GM18517 (cell line): ENCODE measurements around the gene CDC42EP4.

Source experiments
- ATAC-seq: cut with Tn5 transposase; IDR thresholded peaks from one replicate; pipeline ENCODE4 v1.9.1; 2021; ENCODE audit warnings: mild to moderate bottlenecking, moderate library complexity; ENCODE audit not compliant: unreplicated experiment

The CDC42EP4 gene, protein sequence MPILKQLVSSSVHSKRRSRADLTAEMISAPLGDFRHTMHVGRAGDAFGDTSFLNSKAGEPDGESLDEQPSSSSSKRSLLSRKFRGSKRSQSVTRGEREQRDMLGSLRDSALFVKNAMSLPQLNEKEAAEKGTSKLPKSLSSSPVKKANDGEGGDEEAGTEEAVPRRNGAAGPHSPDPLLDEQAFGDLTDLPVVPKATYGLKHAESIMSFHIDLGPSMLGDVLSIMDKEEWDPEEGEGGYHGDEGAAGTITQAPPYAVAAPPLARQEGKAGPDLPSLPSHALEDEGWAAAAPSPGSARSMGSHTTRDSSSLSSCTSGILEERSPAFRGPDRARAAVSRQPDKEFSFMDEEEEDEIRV

GRCh38 chr17:73311781-73312641, at the start of gene CDC42EP4:
Gene CDC42EP4, minus strand, starts transcription at chr17:73312001. Its CDS starts 25,501 bp downstream, at chr17:73286500.
- peak; percentile 78 for ATAC-seq

DNA sequence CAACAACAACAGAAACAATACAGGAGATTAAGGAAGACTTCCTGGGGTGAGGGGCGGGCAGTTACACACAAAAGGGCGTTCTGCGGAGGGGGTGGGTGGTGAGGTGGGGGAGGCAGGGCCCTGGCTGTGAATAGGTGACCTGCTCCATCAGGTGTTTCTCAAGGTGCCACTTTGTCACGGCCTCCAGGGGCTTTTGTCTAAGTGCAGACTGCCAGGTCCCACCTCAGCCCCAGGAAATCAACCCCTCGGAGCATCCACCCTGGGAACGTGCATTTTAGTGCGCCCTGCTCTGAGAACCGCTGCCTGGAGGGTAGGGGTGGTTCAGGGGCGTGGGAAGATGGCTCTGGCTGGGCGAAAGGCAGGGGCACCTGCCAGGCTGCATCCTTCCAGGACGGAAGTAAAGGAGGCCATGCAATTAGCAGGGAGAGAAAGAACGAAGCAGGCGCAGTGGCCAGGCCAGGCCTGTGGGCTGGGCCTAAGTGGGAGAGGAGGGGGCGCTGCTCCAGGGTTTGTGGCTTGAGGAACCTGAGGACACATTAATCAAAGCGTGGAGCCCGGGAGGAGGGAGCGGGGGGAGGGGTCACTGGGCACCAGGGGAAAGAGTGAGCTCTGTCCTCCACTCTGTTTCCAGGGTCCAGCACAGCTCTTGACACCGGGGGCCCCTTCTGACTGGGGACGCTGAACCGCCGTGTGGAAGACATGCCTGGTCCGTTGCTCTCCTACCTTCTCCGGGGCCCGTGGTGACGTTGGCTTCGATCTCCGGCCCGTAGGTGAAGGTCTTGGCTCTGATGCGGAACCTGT, 49.4 kb upstream of the CDC42EP4 start:
- no peak for ATAC-seq

- ATAC-seq: no peak
Measured at GRCh38 chr17:73359987-73360410, 48.2 kb upstream of the CDC42EP4 start.

DNA sequence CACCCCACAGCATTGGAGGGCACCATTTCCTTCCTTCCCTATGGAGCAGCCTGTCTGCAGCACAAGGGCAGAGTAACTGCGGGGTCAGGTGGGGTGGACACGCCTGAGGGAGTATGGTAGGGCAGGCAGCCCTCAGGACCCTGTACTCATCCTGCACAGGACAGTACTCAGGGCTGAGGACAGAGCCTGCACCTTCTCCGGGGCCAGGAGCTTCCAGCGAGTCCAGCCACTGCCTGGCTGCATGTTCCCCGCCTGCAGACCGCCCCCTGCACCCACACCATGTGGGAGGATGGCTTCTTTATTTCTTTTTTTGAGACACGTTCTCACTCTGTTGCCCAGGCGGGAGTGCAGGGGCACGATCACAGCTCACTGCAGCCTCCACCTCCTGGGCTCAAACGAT, 47.6 kb upstream of the CDC42EP4 start:
- no peak for ATAC-seq

DNA sequence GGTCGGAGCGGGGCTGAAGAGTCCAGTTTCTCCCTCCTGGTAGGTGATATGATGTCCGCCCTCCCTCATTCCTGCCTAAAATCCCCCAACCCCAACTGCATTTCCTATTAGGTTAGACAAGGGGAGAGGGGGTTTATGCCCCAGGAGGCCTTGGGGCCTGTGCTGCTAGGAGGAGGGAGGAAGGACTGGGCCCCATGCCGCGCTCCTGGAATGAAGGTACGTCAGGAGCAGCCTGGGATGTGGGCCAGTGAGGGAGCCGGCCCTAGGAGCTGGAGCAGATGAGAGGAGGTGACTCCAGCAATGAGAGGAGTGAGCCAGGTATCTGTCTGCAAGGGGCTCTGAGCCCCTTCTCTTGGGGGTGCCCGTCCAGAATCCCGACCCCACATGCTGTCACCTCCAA, 46.9 kb upstream of the CDC42EP4 start:
- ATAC-seq: no peak

- ATAC-seq: no peak
Measured at GRCh38 chr17:73357981-73358380, 46.2 kb upstream of the CDC42EP4 start.

DNA sequence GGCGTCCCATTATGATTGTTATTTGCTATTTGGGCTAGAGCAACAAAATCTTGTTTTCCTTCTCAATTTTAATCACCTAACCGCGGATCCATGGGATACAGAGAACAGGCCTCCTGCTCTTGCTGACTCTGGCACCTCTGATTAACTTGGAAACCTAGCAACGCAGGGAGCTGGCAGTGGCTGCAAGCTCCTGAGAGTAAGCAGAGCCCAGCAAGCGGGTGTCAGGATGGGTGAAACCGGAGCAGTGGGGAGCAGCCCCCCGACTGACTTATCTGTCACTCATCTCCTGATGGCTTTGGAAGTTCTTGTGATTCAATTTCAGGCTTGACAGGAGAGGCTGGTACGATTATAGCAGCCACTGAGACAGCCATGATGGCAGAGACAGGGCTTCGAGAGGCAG, 45.5 kb upstream of the CDC42EP4 start:
- no peak for ATAC-seq

DNA sequence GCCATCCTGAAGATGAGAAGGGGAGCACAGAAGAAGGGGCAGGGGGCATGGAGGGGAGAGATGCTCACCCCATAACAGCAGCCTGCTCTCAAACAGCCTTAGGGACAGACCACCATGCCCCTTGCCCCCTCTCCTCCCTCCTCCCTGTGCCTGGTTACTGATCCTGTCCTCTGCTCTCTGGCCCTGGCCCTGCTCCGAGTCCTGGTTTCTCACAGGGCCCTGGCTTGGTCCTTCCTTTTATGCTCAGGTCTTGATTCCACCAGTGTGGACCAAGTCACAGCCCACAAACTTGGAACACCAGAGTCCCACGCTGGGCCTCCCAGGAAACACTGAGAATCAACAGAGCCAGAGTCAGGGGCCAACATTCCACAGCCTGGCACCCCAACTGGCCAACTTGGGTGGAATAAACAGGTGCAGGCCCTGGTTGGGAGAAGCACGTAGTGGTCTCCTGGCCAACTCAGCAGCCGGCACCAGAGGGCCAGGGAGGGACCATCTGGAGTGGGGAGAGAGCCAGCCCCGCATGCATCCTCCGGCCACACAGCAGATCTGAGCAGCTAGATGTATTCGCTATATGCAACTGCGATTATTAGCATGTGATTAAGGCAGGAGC, 44.9 kb upstream of the CDC42EP4 start:
- ATAC-seq: no peak

DNA sequence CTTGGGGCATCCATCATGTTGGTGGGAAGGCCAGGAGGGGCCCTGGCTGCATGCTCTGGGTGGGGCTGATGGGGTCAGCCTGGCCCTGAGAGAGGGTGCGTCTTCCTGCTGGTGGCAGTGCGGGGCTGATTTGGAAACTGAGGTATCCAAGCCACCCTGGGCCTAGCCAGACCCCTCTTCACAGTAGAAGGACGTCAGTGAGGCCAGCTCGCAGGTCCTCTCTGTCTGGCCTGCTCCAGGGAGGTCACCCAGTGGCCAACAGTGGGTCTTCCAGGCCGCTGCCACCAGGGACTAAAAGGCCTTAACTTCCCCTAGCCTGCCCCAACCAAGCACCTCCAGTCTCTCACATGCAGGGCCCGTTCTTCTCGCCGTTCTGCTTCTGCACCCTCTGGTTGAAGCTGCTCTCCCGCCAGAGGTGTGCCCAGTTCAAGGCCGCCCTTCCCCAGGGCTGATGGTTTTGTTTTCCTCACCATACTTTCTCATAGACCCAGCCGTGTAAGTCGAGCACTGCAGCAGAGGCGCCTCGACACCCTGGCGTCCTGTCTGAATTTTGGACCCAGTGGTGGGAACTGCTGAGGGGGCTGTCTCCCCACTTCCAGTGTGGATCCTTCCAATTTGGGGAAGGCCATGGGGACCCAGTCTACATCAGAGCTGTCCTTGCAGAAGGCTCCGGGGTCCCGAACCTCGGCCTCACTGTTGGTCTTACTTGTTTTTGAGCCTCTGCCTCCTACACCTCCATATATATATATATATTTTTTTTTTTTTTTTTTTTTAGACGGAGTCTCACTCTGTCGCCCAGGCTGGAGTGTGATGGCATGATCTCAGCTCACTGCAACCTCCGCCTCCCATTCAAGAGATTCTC, 42.9 kb upstream of the CDC42EP4 start:
- no peak for ATAC-seq

DNA sequence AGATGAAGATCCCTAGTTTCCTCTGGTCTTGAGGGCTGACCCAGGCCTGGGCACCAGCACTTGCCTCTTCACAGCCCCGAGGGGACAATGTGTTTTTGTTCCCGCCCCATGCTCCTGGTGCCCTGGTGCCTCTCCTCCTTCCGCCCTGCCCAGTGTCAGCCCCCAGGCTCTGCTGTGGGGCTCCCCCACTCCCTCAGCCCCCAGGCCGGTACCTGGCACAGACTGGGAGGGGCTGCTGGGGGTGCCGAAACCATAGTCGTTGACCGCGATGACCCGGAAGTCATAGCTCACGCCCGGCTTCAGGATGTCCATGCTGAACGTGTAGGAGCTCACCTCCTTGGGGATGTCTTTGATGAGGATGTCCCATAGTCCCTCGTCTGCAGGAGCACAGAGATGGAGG, 40.5 kb upstream of the CDC42EP4 start:
- ATAC-seq: no peak

- ATAC-seq: no peak
Measured at GRCh38 chr17:73351764-73352163, 40.0 kb upstream of the CDC42EP4 start.

GRCh38 chr17:73350864-73351263, 39.1 kb upstream of the CDC42EP4 start:
- ATAC-seq: no peak

GRCh38 chr17:73349647-73350046, 37.8 kb upstream of the CDC42EP4 start:
- ATAC-seq: no peak

GRCh38 chr17:73349138-73349537, 37.3 kb upstream of the CDC42EP4 start:
- ATAC-seq: no peak

GRCh38 chr17:73348829-73349095, 37.0 kb upstream of the CDC42EP4 start:
- ATAC-seq: no peak

DNA sequence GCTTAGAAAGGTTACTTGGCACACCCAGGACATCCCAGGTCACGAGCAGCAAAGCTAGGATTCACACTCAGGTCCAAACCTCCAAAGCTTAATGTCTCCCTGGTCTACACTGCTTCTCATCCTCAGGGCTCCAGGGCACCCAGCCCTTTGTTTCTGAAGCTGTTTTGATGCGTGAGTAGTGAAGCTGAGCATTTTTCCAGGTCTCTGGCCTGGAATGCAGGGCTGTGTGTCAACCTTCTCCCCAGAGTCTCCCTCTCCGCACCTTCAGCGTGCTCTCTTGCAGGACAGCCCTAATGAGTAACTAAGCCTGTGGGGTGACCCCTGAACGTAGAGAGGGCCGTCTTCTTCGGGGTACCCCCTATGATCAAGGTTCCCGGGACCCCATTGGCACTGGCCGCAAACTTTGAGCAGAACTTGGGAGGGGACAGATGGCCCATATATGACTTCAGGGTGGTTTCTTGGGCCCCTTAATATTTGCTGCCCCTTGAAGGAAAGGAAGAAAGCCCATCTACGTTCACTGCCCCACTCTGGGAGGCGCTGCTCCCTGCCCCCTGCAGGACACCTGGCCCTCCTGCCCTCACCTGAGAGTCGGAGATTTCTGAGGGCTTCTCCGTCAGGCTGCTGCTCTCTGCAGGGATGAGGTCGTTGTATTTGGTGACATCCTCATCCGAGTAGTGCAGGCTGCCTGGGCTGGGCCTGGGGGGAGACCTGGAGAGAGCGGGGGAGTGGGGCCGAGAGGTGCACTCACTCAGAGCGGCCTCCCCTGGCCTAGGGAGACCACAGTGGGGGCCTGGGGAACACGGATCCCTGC, 36.4 kb upstream of the CDC42EP4 start:
- ATAC-seq: no peak

GRCh38 chr17:73347351-73347750, 35.5 kb upstream of the CDC42EP4 start:
- ATAC-seq: no peak

- ATAC-seq: no peak
Measured at GRCh38 chr17:73346501-73347162, 34.8 kb upstream of the CDC42EP4 start.
